HG03175 (cell line): Measurements from ENCODE around the gene AHCY.
"Not testable (repeated sequence)": the region's sequence is repeated elsewhere in the genome, so short reads cannot be mapped to it uniquely, and the experiment has no call there.

Experiments used
- ATAC-seq: cut with Tn5 transposase; IDR thresholded peaks from one replicate; pipeline ENCODE4 v1.9.1; 2021; ENCODE audit warnings: mild to moderate bottlenecking, moderate library complexity; ENCODE audit not compliant: unreplicated experiment

AHCY gene

DNA sequence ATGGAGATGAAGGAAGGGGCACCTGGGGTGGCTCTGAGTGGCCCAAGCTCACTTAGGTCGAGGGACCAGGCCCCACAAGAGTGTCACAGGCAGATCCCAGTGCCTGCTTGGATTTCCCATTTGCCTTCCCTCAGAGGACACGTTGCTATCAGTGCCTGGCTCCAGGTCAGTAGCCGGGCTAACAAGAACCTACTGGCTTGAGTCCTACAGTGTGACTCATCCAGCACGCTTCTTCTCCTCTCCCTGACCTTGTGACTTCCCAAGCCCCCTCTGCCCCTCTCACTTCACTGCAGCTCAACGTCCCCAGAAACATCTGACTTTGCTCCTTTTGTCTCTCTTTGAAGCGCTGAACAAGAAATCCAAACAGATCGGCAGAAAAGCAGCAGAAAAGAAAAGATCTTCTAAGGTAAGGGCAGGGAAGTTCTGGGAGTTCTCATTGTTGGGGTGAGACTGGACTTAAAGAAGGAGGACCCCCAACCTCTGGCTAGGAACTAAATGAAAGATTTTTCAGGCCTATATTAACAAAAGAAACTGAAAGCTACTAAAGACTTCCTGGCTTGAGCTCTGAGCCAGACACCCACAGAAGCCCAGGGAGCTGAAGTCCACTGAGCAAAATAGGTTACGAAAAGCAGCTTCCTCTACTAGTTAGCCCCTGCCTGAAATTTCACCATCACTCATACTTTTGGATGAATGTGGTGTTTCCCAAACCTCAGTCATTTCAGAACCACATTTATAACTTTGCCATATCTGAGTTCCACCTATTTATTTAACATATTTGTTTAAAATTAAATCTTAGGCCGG is 40.5 kb downstream of the AHCY start:
- ATAC-seq: no peak

DNA sequence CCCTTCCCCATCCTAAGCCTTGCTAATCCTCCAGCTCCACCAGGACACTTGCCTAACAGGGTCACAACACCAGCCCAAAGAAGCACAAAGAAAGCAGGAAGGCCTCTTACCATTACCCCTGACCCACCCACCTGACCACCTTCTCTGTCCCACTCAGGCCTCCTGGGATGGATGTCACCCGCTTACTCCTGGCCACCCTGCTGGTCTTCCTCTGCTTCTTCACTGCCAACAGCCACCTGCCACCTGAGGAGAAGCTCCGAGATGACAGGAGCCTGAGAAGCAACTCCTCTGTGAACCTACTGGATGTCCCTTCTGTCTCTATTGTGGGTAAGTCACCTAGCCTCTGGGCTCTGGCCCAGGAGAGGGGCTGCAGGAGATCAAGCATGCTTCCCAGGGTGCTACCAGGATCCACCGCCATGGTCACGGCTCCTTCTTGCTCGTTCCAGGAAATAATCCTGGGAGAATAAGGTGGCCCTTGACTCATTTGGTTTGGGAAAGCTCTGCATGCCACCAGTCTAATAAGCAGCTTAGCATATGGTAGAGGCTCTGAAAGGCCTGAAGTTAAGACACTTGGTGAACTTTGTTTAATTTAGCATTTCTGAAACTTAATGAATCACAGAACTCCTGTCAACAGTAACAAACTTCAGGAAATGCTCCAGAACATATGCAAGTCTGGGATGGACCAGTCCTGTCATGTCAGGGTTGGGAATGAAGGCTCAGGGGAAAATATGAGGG is 42.8 kb downstream of the AHCY start:
- ATAC-seq: no peak

DNA sequence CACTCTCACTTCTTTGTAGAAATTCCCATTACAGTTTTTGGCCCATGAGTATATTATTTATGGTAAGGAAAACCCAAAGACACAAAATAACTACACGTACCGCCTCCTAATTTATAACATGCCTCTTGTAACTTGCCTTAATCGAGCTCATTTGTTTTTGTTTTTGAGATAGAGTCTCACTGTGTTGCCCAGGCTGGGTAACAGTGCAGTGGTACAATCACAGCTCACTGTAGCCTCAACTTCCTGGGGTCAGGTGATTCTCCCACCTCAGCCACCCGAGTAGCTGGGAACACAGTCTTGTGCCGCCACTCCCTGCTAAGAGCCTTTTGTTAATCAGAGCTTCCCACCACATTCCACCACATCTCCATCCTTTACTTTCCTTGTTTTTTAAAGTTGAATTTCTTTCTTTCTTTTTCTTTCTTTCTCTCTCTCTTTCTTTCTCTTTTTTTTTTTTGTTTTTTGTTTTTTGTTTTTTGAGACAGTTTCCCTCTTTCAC is 46.5 kb downstream of the AHCY start:
- no peak for ATAC-seq

DNA sequence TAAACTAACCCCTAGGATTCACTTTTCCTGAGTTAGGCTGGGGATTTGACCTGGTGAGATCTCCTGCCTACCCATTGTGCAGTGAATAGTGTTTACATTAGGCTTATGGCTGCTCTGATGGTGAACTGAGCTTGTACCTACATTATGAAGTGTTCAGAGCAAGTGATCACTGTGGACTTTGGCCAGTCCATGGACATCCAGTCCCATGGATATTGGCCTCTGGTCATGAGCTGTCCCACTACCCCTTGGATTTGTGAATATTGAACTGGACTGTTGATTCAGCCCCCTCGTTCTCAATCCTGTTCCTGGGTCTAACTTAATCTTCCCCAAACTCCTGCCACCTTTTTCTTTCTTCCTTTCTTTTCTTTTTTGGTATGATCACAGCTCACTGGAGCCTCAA is 48.2 kb downstream of the AHCY start:
- no peak for ATAC-seq

DNA sequence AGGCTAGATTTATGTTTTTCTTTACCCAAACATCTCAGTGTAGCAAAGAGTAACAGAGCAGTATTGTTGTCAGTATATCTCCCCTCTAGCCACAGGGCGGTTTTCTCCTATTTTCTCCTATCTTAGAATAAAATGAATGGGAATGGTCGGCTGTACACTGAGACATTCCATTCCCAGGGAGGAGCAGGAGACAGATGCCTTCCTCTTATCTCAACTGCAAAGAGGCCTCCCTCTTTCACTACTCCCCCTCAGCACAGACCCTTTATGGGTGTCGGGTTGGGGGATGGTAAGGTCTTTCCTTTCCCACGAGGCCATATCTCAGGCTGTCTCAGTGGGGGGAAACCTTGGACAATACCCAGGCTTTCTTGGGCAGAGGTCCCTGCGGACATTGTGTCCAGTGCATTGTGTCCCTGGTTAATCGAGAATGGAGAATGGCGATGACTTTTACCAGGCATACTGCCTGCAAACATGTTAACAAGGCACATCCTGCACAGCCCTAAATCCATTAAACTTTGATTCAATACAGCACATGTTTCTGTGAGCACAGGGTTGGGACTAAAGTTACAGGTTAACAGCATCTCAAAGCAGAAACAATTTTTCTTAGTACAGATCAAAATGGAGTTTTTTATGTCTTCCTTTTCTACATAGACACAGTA is 50.6 kb downstream of the AHCY start:
- ATAC-seq: not testable (repeated sequence)

DNA sequence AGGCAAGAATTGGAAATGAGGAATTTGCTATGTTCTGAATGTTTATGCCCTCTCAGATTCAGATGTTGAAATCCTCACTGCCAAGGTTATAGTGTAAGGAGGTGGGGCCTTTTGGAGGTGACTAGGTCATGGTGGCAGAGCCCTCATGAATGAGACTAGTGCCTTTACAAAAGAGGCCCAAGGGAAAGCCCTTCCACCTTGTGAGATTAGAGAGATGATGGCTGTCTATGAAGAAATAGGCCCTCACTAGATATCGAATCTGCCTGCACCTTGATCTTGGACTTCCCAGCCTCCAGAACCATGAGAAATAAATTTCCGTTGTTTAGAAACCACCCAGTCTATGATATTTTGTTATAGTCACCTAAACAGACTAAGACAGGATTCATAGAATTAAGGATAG is 51.5 kb downstream of the AHCY start:
- ATAC-seq: no peak

DNA sequence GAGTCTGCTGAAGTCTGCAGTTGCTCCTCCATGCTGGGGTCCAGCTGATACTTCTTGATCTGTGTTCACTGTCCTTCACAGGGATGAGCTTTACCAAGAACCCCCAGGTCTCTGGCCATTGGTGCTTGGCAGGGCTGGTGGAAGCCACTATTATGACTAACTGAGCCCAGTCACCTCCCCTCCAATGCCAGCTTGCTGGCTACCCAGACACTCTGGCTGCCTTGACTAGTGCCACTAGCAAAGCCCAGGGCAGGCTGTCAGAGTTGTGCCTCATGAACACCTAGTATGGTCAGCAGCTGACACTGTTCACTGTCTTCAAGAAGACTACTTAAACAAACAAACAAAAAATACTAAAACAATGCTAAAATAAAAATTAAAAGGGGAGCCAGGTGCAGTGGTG is 53.1 kb downstream of the AHCY start:
- ATAC-seq: no peak

DNA sequence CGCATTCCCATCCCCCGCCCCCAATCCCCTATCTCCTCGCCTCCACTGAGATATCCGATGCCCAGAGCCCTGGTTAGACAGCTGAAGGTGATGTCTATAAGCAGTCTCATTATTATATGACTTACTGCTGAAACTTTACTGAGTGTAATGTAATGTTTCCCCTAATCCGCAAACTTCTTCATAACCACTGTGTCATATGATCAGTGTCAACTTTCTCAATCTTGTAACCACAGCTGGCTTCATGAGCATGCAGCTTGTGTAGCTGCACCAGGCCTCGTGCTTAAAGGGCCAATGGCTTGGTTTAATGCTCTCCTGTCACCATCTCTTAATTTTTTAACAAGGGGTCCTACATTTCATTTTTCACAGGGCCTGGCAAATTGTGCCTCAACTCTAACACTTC is 53.9 kb downstream of the AHCY start:
- ATAC-seq: no peak

DNA sequence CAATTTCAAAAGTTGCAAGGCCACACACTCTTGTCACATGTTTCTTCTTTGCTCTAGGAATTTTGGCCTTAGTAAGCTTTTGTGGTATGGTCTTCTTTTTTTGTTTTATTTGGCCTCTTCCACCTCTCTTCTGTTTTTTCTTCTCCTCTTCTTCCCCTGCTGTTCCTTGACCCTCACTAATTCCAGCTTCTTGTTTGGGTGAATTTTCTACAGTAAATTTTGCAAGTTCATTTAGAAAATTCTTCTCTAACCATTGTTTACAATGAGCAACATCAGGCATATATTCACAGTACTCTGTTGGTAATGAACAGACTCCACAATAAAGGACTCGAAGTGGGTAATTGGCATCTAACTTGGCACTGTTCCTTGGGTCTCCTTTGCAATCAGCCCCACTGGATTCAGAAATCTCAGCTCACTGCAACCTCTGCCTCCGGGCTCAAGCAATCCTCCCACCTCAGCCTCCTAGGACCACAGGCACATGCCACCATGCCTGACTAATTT is 57.0 kb downstream of the AHCY start:
- ATAC-seq: no peak

DNA sequence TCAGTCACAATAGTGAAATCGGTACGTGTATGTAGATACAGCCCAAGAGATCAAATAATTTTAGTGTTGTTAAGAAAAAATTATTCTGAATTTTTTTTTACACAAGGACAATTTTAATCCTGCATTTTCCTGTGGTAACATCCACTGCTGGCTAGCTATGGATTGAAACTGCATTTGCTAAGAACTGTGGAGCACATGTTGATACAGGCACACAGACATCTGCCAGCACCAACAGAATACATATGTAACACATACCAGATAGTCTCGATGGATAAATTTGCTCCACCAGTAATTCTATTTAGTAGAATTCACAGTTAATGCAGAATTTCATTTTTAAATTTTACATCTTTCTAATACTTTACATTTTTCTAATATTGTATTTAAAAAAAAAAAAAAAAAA is 59.8 kb downstream of the AHCY start:
- no peak for ATAC-seq

DNA sequence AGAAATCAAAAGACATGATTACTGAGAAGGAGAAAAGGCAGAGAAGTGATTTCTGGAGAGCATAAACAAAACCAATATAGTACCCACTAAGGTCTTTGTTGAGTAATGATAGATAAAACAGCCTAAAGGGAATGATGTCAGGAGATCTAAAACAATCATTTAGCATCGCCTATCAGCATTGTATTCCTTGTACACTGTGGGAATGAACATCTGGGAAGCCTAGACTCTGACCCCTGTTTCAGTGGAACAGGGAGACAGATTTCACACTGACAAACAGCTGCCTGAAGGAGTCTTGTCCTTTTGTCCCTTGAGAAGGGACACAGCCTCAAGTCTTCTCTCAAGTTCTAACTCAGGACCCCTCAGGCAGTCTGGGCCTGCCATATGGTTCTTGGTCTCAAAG is 60.3 kb downstream of the AHCY start:
- ATAC-seq: no peak

DNA sequence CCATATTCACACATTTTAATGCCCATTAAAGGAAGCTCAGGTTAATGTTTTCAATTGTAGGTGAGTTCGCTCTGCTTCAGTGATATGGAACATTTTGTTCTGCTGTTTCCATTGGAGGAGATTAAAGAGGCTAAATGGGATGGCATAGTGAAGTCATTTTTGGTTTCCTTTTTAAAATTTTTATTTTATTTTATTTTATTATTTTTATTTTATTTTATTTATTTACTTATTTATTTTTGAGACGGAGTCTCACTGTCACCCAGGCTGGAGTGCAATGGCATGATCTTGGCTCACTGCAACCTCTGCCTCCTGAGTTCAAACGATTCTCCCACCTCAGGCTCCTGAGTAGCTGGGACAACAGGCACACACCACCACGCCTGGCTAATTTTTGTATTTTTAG is 61.1 kb downstream of the AHCY start:
- not testable (repeated sequence) for ATAC-seq

DNA sequence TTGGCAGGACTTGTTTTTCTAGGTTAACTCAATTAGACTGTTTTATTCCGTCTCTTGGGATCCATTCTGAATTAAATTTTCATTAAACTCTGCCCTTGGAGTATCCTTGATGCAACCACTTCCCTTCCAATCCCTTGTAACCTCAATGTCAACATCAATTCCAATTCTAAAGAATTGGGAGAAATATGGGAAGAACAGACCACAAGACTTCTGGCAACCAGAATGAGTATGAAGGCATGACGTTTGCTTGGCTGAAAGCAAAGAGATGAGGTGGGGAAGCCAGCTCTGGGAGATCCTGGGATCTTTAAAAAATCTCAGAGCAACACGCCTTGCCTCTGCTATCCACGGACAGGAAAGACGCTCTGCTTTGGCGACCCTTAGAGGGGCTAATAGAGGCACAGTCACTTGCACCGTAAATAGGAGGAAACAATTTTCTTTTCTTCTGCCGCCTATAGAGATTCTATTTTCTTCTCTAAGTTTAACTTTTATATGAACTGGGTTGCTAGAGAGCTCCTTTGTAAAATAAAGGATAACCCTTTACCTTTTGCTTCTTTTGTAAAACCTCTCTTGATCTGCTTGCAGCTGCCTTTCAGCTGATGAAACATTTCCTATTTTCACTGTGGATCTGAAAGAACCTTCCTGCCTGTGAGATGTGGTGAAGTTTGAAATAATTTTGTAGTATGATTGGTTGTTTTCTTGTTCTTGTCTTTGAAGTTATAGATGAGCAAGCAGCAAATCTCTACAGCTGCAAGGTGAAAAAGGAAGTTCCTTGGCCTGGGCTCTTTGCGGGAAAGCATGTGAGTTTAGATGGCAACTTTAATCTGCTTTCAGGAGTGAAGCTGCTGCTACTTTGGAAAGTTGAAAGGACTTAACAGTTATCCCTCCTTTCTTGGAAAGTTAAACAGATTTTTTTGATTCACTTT is 62.2 kb downstream of the AHCY start, which contains the start of gene ASIP:
Gene ASIP, plus strand, starts transcription at position 731 of the 923 bp plus-strand sequence. CDS start 18,952 bp downstream, outside the sequence.
- ATAC-seq: no peak

DNA sequence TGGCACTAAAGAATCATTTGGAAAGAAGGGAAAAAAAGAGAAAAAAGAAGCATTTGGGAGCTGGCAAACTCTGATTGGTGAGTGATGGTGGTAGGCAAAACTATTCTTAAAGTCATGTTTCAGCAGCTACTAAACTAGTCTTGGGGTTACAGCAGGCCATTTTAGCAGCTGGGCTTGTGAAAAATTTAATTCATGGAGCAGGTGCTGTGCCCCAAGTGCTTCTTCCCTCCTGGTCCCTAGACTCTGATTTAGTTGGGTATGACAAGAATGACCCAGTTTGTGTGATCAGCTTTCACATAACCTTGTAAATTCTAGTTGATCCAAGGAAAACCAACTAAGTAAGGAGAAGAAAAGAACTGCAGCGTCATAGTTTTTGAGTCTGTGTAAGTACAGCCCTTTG is 63.0 kb downstream of the AHCY start:
- ATAC-seq: no peak

DNA sequence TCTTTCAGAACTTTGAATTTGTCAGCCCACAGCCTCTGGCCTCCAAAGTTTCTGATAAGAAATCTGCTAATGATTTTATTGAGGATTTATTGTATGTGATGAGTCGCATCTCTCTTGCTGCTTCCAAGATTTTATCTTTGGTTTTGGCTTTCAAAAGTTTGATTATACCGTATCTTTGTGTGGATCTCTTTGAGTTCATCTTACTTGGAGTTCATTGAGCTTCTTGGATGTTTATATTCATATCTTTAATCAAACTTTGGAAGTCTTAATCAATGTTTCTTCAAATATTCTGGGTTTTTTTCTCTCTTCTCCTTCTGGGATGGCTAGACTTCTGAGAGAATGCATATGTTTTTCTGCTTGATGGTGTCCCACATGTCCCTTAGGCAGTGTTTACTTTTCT is 65.2 kb downstream of the AHCY start:
- no peak for ATAC-seq

DNA sequence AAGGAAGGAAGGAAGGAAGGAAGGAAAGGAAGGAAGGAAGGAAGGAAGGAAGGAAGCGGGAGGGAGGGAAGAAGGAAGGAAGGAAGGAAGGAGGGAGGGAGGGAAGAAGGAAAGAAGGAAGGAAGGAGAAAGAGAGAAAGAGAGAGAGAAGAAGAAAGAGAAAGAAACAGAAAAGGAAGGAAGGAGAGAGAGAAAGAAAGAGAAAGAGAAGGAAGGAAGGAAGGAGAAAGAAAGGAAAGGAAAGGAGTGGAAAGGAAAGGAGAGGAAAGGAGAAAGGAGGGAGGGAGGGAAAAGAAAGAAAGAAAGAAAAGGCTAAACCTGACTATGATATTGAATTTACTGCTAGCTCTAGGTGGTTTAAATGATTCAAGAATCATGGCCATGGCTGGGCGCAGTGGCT is 67.3 kb downstream of the AHCY start:
- no peak for ATAC-seq

DNA sequence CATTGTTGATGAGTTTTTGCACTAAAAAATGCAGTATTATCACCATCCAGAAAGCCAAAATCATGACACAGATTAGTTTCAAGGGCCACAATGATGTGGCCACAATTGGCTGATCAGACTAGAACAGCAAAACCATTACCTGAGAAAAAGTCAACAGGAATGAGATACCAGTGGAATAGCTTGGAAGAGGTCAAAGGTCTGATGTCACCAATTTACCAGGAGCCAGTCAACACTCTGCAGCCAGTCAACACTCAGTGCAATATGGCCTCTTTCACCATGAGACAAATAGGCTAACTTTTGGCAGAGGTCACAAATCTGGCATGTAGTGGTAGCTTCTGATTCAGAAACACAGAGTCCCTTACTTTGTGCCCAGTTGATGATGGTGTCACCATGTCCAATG is 69.5 kb downstream of the AHCY start:
- ATAC-seq: no peak

DNA sequence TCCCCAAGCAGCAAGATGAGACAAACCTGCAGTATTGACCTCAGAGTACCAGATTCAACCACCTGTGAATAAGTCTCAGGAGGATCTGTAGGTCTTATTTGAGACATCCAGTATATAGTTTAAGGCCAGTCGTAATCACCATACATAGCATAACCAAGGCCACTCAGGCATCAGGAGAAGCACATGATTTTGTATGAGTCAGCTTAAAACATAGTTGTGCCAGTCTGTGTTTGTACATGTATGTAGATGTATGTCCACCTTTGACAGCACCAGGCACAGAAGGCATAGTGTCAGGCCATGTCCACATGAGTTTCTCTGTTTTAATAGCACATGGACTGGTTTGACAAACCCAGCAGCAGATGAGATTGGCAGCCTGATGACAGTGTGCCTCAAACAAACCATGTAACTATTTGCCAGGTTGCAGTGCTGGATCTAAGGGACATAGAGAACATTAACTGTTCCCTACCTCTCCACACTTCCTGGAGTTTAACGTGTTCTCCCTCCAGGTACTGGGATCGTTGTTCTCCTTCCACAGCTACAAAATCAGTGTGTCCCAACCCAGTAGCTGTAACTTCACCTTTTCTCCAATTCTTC is 70.6 kb downstream of the AHCY start:
- ATAC-seq: no peak

DNA sequence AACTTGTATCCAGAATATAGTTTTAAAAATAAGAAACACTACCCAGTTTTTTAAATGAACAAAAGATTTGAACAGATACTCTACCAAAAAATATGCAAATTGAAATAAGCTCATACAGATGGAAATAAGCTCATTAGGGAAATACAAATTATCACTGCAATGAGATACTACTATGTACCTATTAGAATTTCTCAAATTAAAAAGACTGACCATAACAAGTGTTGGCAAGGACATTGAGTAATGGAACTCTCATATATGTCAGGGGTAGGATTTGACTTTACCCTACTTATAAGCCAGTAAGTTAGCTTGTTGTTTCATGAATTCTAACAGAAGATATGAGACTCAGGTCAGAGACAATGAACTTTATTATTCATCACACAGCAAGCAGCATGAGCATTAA is 71.5 kb downstream of the AHCY start:
- ATAC-seq: no peak
